MM.1S (cell line): ENCODE results near the gene BCAR1.

Source experiments
- EZH2 ChIP-seq: fragments of 300-600 bp; sonication (generic); optimal IDR thresholded peaks from 2 replicates; pipeline ENCODE3; 2017; ENCODE audit warnings: low read depth, mild to moderate bottlenecking, antibody characterized with exemption, low read length, mixed read lengths
- EZH2phosphoT487 ChIP-seq: fragments of 300-600 bp; sonication (generic); IDR thresholded peaks from 2 replicates; pipeline ENCODE4 v1.6.1; 2018; ENCODE audit warnings: antibody characterized with exemption, low read length
- TF ChIP-seq, protein P1 (sequence below): fragments of 300-600 bp; sonication (generic); IDR thresholded peaks from 2 replicates; pipeline ENCODE4 v1.5.1; 2016; ENCODE audit warnings: antibody characterized with exemption, low read length, mixed read lengths

DNA sequence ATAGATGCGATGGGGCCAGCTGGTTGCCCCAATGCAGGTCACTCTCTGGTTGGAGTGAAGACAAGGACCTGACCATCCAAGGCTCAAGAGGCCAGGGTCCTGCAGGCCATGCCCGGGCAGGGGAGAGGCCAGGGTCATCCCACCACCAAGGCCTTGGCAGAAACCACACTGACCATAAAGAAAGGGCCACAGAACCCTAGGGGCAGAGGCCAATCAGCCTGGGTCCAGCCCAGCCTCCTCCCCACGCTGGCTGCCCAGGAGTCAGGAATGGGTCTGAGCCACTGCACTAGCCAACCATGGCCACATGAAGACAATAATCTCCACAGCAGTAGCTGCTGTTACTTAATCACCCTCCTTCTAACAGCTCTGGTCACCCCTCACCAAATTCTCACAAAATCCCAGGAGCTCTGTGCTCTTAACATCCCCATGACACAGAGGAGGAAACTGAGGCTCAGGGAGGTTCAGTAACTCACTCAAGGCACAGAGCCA is 10.2 kb upstream of the BCAR1 start:
- TF ChIP-seq, protein P1, sequence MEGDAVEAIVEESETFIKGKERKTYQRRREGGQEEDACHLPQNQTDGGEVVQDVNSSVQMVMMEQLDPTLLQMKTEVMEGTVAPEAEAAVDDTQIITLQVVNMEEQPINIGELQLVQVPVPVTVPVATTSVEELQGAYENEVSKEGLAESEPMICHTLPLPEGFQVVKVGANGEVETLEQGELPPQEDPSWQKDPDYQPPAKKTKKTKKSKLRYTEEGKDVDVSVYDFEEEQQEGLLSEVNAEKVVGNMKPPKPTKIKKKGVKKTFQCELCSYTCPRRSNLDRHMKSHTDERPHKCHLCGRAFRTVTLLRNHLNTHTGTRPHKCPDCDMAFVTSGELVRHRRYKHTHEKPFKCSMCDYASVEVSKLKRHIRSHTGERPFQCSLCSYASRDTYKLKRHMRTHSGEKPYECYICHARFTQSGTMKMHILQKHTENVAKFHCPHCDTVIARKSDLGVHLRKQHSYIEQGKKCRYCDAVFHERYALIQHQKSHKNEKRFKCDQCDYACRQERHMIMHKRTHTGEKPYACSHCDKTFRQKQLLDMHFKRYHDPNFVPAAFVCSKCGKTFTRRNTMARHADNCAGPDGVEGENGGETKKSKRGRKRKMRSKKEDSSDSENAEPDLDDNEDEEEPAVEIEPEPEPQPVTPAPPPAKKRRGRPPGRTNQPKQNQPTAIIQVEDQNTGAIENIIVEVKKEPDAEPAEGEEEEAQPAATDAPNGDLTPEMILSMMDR: no peak
- no peak for TF ChIP-seq EZH2
- no peak for TF ChIP-seq EZH2phosphoT487
